BLaER1 (cell line): ENCODE data around the gene NLRP4.

ENCODE experiments used
- H3K27ac ChIP-seq: shearing (Covaris generic); formaldehyde crosslinking; 2 replicates; pipeline ENCODE4 v1.8.1; 2022
- H3K27me3 ChIP-seq: shearing (Covaris generic); formaldehyde crosslinking; 2 replicates; pipeline ENCODE4 v1.8.1; 2022
- H3K36me3 ChIP-seq: shearing (Covaris generic); formaldehyde crosslinking; 2 replicates; pipeline ENCODE4 v1.8.1; 2022
- H3K4me1 ChIP-seq: shearing (Covaris generic); formaldehyde crosslinking; 2 replicates; pipeline ENCODE4 v1.8.1; 2022
- H3K4me2 ChIP-seq: shearing (Covaris generic); formaldehyde crosslinking; 2 replicates; pipeline ENCODE4 v1.8.1; 2022
- H3K4me3 ChIP-seq: shearing (Covaris generic); formaldehyde crosslinking; 2 replicates; pipeline ENCODE4 v1.8.1; 2022
- H3K9ac ChIP-seq: shearing (Covaris generic); formaldehyde crosslinking; 2 replicates; pipeline ENCODE4 v1.8.1; 2022
- H3K9me3 ChIP-seq: shearing (Covaris generic); formaldehyde crosslinking; 2 replicates; pipeline ENCODE4 v1.8.1; 2022
- H4K20me1 ChIP-seq: shearing (Covaris generic); formaldehyde crosslinking; 2 replicates; pipeline ENCODE4 v1.8.1; 2022
- Cebpa-rat ChIP-seq: shearing (Covaris generic); IDR thresholded peaks from 2 replicates; pipeline ENCODE4 v1.8.1; 2022

The NLRP4 gene

GRCh38 chr19:55830656-55831055, 5.7 kb upstream of the NLRP4 start:
- H3K36me3 ChIP-seq, result no peaks in the 10 kb centered on the region
- no peaks in the 10 kb centered on the region for H3K27me3 ChIP-seq
- H3K9ac ChIP-seq, result no peak overlapping the region
- no peaks in the 10 kb centered on the region for H4K20me1 ChIP-seq
- H3K4me3 ChIP-seq, result no peak overlapping the region
- TF ChIP-seq Cebpa-rat, result no peak
- H3K9me3 ChIP-seq, result no peaks in the 10 kb centered on the region
- no peaks in the 10 kb centered on the region for H3K4me1 ChIP-seq
- no peak overlapping the region for H3K4me2 ChIP-seq
- H3K27ac ChIP-seq, result no peak overlapping the region

- no peak within 1 kb of the TSS for H3K4me3 ChIP-seq
- TF ChIP-seq Cebpa-rat, result no peak
- H3K4me2 ChIP-seq, result no peak within 1 kb of the TSS
- H3K4me1 ChIP-seq, result no peaks in the 10 kb centered on the region
- H4K20me1 ChIP-seq, result no peaks in the 10 kb centered on the region
- H3K27me3 ChIP-seq, result no peaks in the 10 kb centered on the region
- H3K9ac ChIP-seq, result no peak within 1 kb of the TSS
- no peaks in the 10 kb centered on the region for H3K36me3 ChIP-seq
- H3K27ac ChIP-seq, result no peak within 1 kb of the TSS
- peaks cover 11% of the 10 kb centered on the region for H3K9me3 ChIP-seq
These were observed 4.5 kb upstream of the NLRP4 start, which contains the start of gene NLRP11 for GRCh38 chr19:55831846-55832245. TSS of gene NLRP11 (minus strand) at chr19:55831999. CDS start at chr19:55818174, 13,825 bp downstream.

- TF ChIP-seq Cebpa-rat, result no peak
- Histone ChIP-seq H3K4me3 (no peak overlapping the region), H4K20me1 (no peaks in the 10 kb centered on the region), H3K9me3 (peaks cover 12% of the 10 kb centered on the region), H3K4me2 (no peak overlapping the region), H3K27ac (no peak overlapping the region), H3K36me3 (no peaks in the 10 kb centered on the region), H3K4me1 (no peaks in the 10 kb centered on the region), H3K9ac (no peak overlapping the region), H3K27me3 (no peaks in the 10 kb centered on the region)
These were observed 3.7 kb upstream of the NLRP4 start for GRCh38 chr19:55832676-55833075.

- no peak for TF ChIP-seq Cebpa-rat
- no peaks in the 10 kb centered on the region for H3K36me3 ChIP-seq
- H3K27ac ChIP-seq, result no peak overlapping the region
- no peak overlapping the region for H3K9ac ChIP-seq
- H3K27me3 ChIP-seq, result no peaks in the 10 kb centered on the region
- H3K9me3 ChIP-seq, result peaks cover 12% of the 10 kb centered on the region
- H3K4me3 ChIP-seq, result no peak overlapping the region
- H3K4me2 ChIP-seq, result no peak overlapping the region
- H4K20me1 ChIP-seq, result no peaks in the 10 kb centered on the region
- no peaks in the 10 kb centered on the region for H3K4me1 ChIP-seq
These were observed 1.9 kb downstream of the NLRP4 start for GRCh38 chr19:55838251-55838650.

GRCh38 chr19:55838906-55839305, 2.6 kb downstream of the NLRP4 start:
- Histone ChIP-seq H3K4me2 (no peak overlapping the region), H3K27ac (no peak overlapping the region), H3K9me3 (peaks cover 12% of the 10 kb centered on the region), H3K36me3 (no peaks in the 10 kb centered on the region), H4K20me1 (no peaks in the 10 kb centered on the region), H3K27me3 (no peaks in the 10 kb centered on the region), H3K4me3 (no peak overlapping the region), H3K4me1 (no peaks in the 10 kb centered on the region), H3K9ac (no peak overlapping the region)
- no peak for TF ChIP-seq Cebpa-rat

- Histone ChIP-seq H3K36me3 (no peaks in the 10 kb centered on the region), H3K4me1 (peaks cover 8% of the 10 kb centered on the region; the same call in 1 of the 2 replicates), H4K20me1 (no peaks in the 10 kb centered on the region), H3K4me3 (no peak overlapping the region), H3K9ac (no peak overlapping the region), H3K27ac (no peak overlapping the region), H3K9me3 (peaks cover 10% of the 10 kb centered on the region), H3K4me2 (no peak overlapping the region), H3K27me3 (no peaks in the 10 kb centered on the region)
- TF ChIP-seq Cebpa-rat, result no peak
These were observed 18.8 kb downstream of the NLRP4 start for GRCh38 chr19:55855160-55855559.

GRCh38 chr19:55857149-55857548, 20.8 kb downstream of the NLRP4 start:
- Histone ChIP-seq H4K20me1 (no peaks in the 10 kb centered on the region), H3K4me1 (peaks cover 8% of the 10 kb centered on the region; the same call in 1 of the 2 replicates), H3K9ac (no peak overlapping the region), H3K27ac (no peak overlapping the region), H3K4me2 (no peak overlapping the region), H3K27me3 (no peaks in the 10 kb centered on the region), H3K36me3 (no peaks in the 10 kb centered on the region), H3K4me3 (no peak overlapping the region), H3K9me3 (peaks cover 10% of the 10 kb centered on the region)
- TF ChIP-seq Cebpa-rat, result no peak

GRCh38 chr19:55857974-55858373, 21.6 kb downstream of the NLRP4 start:
- TF ChIP-seq Cebpa-rat, result no peak
- H3K4me1 ChIP-seq, result peaks cover 8% of the 10 kb centered on the region; the same call in 1 of the 2 replicates
- no peaks in the 10 kb centered on the region for H4K20me1 ChIP-seq
- no peaks in the 10 kb centered on the region for H3K27me3 ChIP-seq
- no peak overlapping the region for H3K27ac ChIP-seq
- no peak overlapping the region for H3K4me3 ChIP-seq
- H3K4me2 ChIP-seq, result no peak overlapping the region
- no peaks in the 10 kb centered on the region for H3K36me3 ChIP-seq
- no peak overlapping the region for H3K9ac ChIP-seq
- peaks cover 10% of the 10 kb centered on the region for H3K9me3 ChIP-seq

- Histone ChIP-seq H3K27ac (no peak overlapping the region), H3K4me2 (no peak overlapping the region), H3K36me3 (no peaks in the 10 kb centered on the region), H3K9me3 (peaks cover 10% of the 10 kb centered on the region), H3K27me3 (no peaks in the 10 kb centered on the region), H3K4me3 (no peak overlapping the region), H4K20me1 (no peaks in the 10 kb centered on the region), H3K4me1 (peaks cover 8% of the 10 kb centered on the region; the same call in 1 of the 2 replicates), H3K9ac (no peak overlapping the region)
- TF ChIP-seq Cebpa-rat, result no peak
These were observed 22.1 kb downstream of the NLRP4 start for GRCh38 chr19:55858401-55858800.

- Histone ChIP-seq H3K4me2 (peak overlapping the region; percentile 16; the same call in 1 of the 2 replicates), H3K4me3 (no peak overlapping the region), H3K27me3 (no peaks in the 10 kb centered on the region), H4K20me1 (no peaks in the 10 kb centered on the region), H3K27ac (no peak overlapping the region), H3K4me1 (peaks cover 8% of the 10 kb centered on the region; the same call in 1 of the 2 replicates), H3K9me3 (peaks cover 10% of the 10 kb centered on the region), H3K36me3 (no peaks in the 10 kb centered on the region), H3K9ac (no peak overlapping the region)
- no peak for TF ChIP-seq Cebpa-rat
These were observed 22.6 kb downstream of the NLRP4 start for GRCh38 chr19:55858969-55859368.

- no peaks in the 10 kb centered on the region for H4K20me1 ChIP-seq
- no peak overlapping the region for H3K9ac ChIP-seq
- no peak overlapping the region for H3K27ac ChIP-seq
- no peaks in the 10 kb centered on the region for H3K36me3 ChIP-seq
- H3K4me3 ChIP-seq, result no peak overlapping the region
- H3K9me3 ChIP-seq, result peaks cover 19% of the 10 kb centered on the region
- H3K4me1 ChIP-seq, result no peaks in the 10 kb centered on the region
- no peak overlapping the region for H3K4me2 ChIP-seq
- TF ChIP-seq Cebpa-rat, result no peak
- H3K27me3 ChIP-seq, result no peaks in the 10 kb centered on the region
These were observed 30.2 kb downstream of the NLRP4 start for GRCh38 chr19:55866521-55866920.
